Subcutaneous abdominal adipose tissue (tissue), 5 donors: ENCODE results near the gene GPC3.

ENCODE experiments used
- H3K27ac ChIP-seq: one replicate; pipeline ENCODE4 v1.7.0; 2013; ENCODE audit warnings: low read depth, mild to moderate bottlenecking, inconsistent platforms, low read length, moderate library complexity
- H3K27me3 ChIP-seq, 5 donors: one replicate each; pipeline ENCODE4 v1.7.0; 2013; ENCODE audit warnings: low read length in 5 of 5, inconsistent platforms in 1 of 5; ENCODE audit not compliant: control insufficient read depth in 5 of 5, insufficient read depth in 4 of 5
- H3K36me3 ChIP-seq, 5 donors: one replicate each; pipeline ENCODE4 v1.7.0; 2013; ENCODE audit warnings: low read length in 5 of 5; ENCODE audit not compliant: control insufficient read depth in 5 of 5, insufficient read depth in 5 of 5
- H3K4me1 ChIP-seq, 5 donors: one replicate each; pipeline ENCODE4 v1.7.0; 2013; ENCODE audit warnings: low read length in 5 of 5, mild to moderate bottlenecking in 3 of 5, moderate library complexity in 1 of 5; ENCODE audit not compliant: control insufficient read depth in 5 of 5, insufficient read depth in 5 of 5
- H3K4me3 ChIP-seq, 5 donors: one replicate each; pipeline ENCODE4 v1.7.0; 2013; ENCODE audit warnings: low read length in 5 of 5, low read depth in 1 of 5
- H3K9ac ChIP-seq, 5 donors: one replicate each; pipeline ENCODE4 v1.7.0; 2013; ENCODE audit warnings: low read length in 5 of 5, mild to moderate bottlenecking in 4 of 5, moderate library complexity in 3 of 5
- H3K9me3 ChIP-seq, 5 donors: one replicate each; pipeline ENCODE4 v1.7.0; 2013; ENCODE audit warnings: low read length in 5 of 5; ENCODE audit not compliant: control insufficient read depth in 5 of 5
- donor health status: healthy.
- donor health status: healthy.
- donor health status: healthy.
- donor health status: healthy.
- donor health status: healthy.

Gene GPC3

DNA sequence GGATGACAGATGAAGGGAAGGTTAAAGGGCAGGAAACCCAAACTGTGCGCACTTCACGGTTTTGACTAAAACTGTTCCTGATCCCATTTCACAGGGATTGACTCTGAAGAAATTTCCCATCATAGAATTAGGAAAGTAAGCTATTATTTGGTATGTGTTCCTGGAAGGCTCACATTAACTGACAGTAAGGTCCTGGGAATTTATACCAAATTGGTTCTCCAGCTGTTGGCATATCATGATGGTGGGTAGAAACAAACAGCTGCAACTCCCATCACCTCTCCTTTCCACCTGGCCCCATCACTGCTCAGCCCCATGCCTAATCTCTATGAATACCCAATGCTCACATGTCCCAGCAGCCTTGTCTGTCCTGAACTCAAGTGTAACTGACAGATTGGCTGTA is 121.2 kb downstream of the GPC3 start:
- Histone ChIP-seq H3K9me3 (peaks cover 0 to 8% (median 3%) of the 10 kb centered on the region in 5 donors), H3K9ac (no peak overlapping the region), H3K27ac (no peak overlapping the region), H3K4me3 (no peak overlapping the region), H3K4me1 (no peaks in the 10 kb centered on the region), H3K27me3 (peaks cover 0 to 6% (median 0%) of the 10 kb centered on the region in 5 donors), H3K36me3 (no peaks in the 10 kb centered on the region)

DNA sequence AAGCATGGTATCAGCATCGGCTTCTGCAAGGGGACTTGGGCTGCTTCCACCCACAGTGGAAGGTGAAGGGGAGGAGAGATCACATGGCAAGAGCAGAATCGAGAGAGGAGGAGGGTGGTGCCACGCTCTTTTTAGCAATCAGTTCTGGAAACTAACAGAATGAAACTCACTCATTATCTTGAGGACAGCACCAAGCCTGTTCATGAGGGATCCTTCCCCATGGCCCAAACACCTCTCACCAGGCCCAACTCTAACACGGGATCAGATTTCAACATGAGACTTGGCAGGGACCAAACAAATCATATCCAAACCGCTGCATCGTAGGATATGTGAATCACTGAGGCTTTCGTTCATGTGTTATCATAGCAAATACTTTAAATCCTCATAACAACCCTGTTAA is 125.5 kb downstream of the GPC3 start:
- H3K9ac ChIP-seq, result no peak overlapping the region
- H3K36me3 ChIP-seq, result no peaks in the 10 kb centered on the region
- no peaks in the 10 kb centered on the region for H3K9me3 ChIP-seq
- H3K4me1 ChIP-seq, result no peaks in the 10 kb centered on the region
- H3K4me3 ChIP-seq, result no peak overlapping the region
- H3K27me3 ChIP-seq, result peaks cover 0 to 4% (median 0%) of the 10 kb centered on the region in 5 donors
- no peak overlapping the region for H3K27ac ChIP-seq

DNA sequence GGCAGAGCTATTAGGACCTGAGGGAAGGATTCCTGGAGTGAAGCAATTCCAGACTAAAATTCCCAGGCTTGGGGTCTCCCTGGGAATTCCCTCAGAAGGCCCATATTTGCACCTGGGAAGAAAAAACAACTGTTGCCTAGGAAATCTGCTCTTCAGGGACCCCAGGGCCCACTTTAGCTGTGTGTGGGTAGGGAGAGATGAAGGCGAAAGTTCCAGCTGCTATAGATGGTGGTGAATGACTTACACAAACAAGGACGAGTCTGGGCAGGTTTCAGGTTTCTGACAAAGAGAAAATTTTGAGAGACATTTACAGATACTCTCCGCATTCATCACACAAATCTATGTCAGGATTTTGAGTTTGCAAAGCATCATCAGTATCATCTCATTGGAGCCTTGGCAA is 126.1 kb downstream of the GPC3 start:
- Histone ChIP-seq H3K27ac (no peak overlapping the region), H3K4me1 (no peaks in the 10 kb centered on the region), H3K27me3 (peaks cover 0 to 4% (median 0%) of the 10 kb centered on the region in 5 donors), H3K36me3 (no peaks in the 10 kb centered on the region), H3K4me3 (no peak overlapping the region), H3K9ac (no peak overlapping the region), H3K9me3 (no peaks in the 10 kb centered on the region)

DNA sequence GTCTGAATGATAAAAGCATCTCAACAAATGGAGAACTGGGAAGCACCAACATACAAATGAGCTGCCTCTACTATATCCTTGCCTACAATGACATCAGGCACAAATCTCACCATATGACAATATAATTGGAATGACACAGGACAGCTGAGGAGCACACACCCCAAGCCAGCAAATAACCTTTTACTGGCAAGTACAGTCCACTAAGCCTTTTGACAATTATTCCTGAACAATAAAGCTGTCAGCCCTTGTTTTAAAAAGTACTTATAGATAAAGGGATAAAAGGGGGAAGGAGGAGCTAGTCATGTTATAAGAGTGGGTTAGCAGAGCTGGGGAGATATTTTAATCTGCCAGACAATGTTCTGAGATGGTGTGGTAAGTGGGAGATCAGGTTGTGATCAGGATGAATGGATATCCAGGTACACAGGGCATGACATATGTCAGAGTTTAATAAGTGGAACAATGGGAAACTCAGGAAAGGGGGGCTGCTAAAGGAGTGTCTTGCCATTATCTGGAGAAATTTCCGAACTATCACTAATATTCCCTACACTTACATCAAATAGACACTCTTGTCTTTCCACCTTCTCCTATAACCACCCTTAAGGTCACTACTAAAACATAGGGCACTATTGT is 127.6 kb downstream of the GPC3 start:
- peaks cover 0 to 4% (median 0%) of the 10 kb centered on the region in 5 donors for H3K27me3 ChIP-seq
- H3K9ac ChIP-seq, result no peak overlapping the region
- no peaks in the 10 kb centered on the region for H3K36me3 ChIP-seq
- no peak overlapping the region for H3K4me3 ChIP-seq
- no peaks in the 10 kb centered on the region for H3K4me1 ChIP-seq
- no peak overlapping the region for H3K27ac ChIP-seq
- no peaks in the 10 kb centered on the region for H3K9me3 ChIP-seq

DNA sequence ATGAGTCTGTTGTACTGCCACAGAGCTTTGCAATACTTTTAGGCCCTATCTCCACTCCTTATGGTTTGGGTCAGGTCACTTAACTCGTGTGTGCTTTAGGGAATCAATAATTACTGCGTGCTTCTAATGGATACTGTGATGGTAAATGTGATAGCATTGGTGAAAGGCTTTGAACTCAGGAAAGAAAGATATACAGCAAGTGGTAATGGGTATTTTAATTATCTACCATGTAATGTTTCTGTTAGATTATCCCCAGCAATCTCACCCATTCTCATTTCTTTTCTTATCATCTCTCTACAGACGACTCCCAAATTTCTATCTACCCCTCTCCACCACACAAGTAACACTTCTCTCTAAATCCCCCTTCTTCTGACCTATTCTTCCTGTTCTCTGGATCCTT is 128.6 kb downstream of the GPC3 start:
- H3K9me3 ChIP-seq, result no peaks in the 10 kb centered on the region
- no peak overlapping the region for H3K9ac ChIP-seq
- H3K4me1 ChIP-seq, result no peaks in the 10 kb centered on the region
- peaks cover 0 to 4% (median 0%) of the 10 kb centered on the region in 5 donors for H3K27me3 ChIP-seq
- no peaks in the 10 kb centered on the region for H3K36me3 ChIP-seq
- H3K27ac ChIP-seq, result no peak overlapping the region
- no peak overlapping the region for H3K4me3 ChIP-seq

DNA sequence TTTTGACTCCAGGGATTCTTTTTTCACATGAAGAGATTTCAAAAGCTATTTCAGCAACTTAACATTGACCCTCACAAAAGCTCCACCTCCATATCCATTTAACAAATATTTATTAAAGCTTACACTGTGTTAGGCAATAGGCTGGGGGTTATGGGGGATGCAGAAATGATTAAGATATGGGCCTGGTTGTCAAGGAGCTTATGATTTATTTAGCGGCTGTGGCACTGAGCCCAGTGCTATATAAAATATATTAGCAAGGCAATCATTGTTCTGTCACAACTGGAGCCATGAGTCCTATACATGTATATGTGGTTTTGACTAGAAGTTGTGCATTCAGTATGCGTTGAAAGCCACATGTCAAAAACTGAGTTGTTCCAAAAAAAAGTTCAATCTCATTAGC is 131.1 kb downstream of the GPC3 start:
- H3K27me3 ChIP-seq, result peaks cover 0 to 4% (median 2%) of the 10 kb centered on the region in 5 donors
- H3K36me3 ChIP-seq, result no peaks in the 10 kb centered on the region
- H3K4me1 ChIP-seq, result no peaks in the 10 kb centered on the region
- no peak overlapping the region for H3K27ac ChIP-seq
- no peaks in the 10 kb centered on the region for H3K9me3 ChIP-seq
- no peak overlapping the region for H3K9ac ChIP-seq
- no peak overlapping the region for H3K4me3 ChIP-seq

DNA sequence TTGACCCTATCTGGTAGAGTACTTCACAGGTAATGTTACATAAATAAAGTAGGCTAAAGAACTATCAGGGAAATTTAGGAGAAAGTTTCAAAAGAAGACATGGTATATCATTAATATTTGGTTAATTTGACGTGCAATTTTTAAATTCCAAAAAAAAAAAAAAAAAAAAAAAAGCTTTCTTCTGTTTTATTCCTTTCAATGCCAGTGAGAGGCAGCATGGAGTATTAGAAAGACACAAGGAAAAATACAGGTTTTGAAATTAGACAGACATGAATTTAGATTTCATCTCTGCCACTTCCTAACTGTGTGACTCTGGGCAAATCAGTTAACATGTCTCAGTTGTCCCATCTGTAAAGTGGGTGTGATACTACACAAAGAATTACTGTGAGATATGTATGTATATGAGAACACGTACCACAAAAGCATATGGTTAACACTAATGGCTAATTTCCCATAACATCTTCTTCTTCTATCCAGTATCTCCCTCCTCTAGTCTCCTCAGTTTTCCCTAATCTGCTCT is 132.5 kb downstream of the GPC3 start:
- Histone ChIP-seq H3K4me3 (no peak overlapping the region), H3K9me3 (no peaks in the 10 kb centered on the region), H3K27me3 (peaks cover 0 to 5% (median 2%) of the 10 kb centered on the region in 5 donors), H3K27ac (no peak overlapping the region), H3K9ac (no peak overlapping the region), H3K4me1 (no peaks in the 10 kb centered on the region), H3K36me3 (no peaks in the 10 kb centered on the region)

DNA sequence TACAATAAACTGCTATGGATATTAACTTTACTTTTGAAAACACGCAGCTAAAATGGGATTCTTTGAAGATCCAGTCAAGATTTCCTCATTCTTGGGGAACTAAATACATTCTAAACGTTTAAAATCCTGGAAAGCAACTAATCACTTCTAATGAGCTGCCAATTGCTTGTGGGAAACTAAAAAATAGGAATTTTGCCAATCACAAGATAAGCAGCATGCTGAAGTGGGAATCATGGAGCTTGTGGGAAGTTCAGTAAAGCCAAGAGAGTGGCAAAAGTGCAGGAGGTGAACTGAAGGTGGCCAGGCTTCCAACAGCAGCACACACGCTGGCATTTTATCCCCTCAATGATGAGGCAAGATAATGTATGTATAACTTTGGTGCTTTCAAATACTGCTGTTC is 133.0 kb downstream of the GPC3 start:
- no peak overlapping the region for H3K9ac ChIP-seq
- no peaks in the 10 kb centered on the region for H3K36me3 ChIP-seq
- no peak overlapping the region for H3K4me3 ChIP-seq
- no peak overlapping the region for H3K27ac ChIP-seq
- H3K27me3 ChIP-seq, result peaks cover 0 to 5% (median 0%) of the 10 kb centered on the region in 5 donors
- no peaks in the 10 kb centered on the region for H3K9me3 ChIP-seq
- no peaks in the 10 kb centered on the region for H3K4me1 ChIP-seq

DNA sequence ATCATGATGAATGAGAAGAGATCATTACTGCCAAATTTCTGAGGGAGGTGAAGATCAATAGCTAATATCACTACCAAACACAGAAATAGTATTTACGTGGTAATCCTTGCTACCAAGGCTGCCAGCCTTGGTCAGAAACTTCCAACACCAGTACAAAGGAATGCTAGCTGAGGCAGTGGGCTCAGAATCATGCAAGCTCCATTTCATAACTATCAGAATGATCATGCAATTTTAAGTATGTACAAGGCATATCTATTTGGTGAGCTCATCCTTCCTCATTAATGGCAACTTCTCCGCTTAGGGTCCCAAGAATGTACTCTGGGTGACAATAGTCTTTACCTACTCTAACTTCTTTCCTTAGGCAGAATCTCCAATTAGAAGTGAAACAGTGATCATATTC is 135.0 kb downstream of the GPC3 start:
- no peaks in the 10 kb centered on the region for H3K4me1 ChIP-seq
- H3K4me3 ChIP-seq, result no peak overlapping the region
- H3K9me3 ChIP-seq, result no peaks in the 10 kb centered on the region
- peaks cover 0 to 3% (median 0%) of the 10 kb centered on the region in 5 donors for H3K27me3 ChIP-seq
- no peak overlapping the region for H3K9ac ChIP-seq
- no peak overlapping the region for H3K27ac ChIP-seq
- no peaks in the 10 kb centered on the region for H3K36me3 ChIP-seq

DNA sequence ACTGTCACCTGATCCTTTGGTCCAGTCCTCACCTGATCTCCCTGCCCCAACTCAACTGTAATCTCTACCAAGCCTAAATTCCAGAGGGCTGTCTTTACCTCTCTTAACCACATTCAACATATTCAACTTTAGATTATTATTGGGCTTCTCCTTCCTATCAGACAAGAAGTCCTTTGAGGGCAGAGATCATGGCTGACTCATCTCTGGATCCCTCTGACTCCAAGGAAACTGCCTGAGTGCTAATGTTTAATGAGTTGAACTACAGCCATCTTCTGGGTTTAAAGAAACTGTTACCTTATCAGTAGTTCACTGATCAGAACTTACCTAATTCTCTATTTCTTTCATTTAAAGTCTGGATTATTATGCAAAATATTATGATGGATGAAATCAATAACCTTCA is 135.7 kb downstream of the GPC3 start:
- Histone ChIP-seq H3K4me1 (no peaks in the 10 kb centered on the region), H3K36me3 (no peaks in the 10 kb centered on the region), H3K4me3 (no peak overlapping the region), H3K27me3 (peaks cover 0 to 6% (median 0%) of the 10 kb centered on the region in 5 donors), H3K9ac (no peak overlapping the region), H3K27ac (no peak overlapping the region), H3K9me3 (no peaks in the 10 kb centered on the region)
